GM18873 (cell line): ENCODE measurements around the gene ZNF419.
"Not testable (repeated sequence)": the region's sequence is repeated elsewhere in the genome, so short reads cannot be mapped to it uniquely, and the experiment has no call there.

ENCODE experiments used
- ATAC-seq: cut with Tn5 transposase; IDR thresholded peaks from one replicate; pipeline ENCODE4 v1.9.1; 2021; ENCODE audit warnings: mild to moderate bottlenecking, moderate library complexity, moderate number of reproducible peaks; ENCODE audit not compliant: unreplicated experiment, low FRiP score

ZNF419 gene

GRCh38 chr19:57487477-57488298 is at the start of gene ZNF419:
TSS of gene ZNF419 (plus strand) at chr19:57487750. CDS start at chr19:57487951, 201 bp downstream.
- ATAC-seq: peak; percentile 76

GRCh38 chr19:57437931-57438330 is 49.6 kb upstream of the ZNF419 start:
- no peak for ATAC-seq

GRCh38 chr19:57438925-57439324 is 48.6 kb upstream of the ZNF419 start:
- no peak for ATAC-seq

- no peak for ATAC-seq
Measured at GRCh38 chr19:57441979-57442752, 45.4 kb upstream of the ZNF419 start.

- no peak for ATAC-seq
Measured at GRCh38 chr19:57443121-57443696, 44.3 kb upstream of the ZNF419 start.

GRCh38 chr19:57452307-57452706 is 35.2 kb upstream of the ZNF419 start:
- ATAC-seq: no peak

- ATAC-seq: no peak
Measured at GRCh38 chr19:57465680-57466381, 21.7 kb upstream of the ZNF419 start.

GRCh38 chr19:57466489-57466888 is 21.1 kb upstream of the ZNF419 start:
- ATAC-seq: no peak

- ATAC-seq: no peak
Measured at GRCh38 chr19:57473646-57474045, 13.9 kb upstream of the ZNF419 start.

- peak; percentile 74 for ATAC-seq
Measured at GRCh38 chr19:57477191-57478008, 10.2 kb upstream of the ZNF419 start, which contains the start of gene ZNF772. TSS of gene ZNF772 (minus strand) at chr19:57477566. CDS start at chr19:57477309, 257 bp downstream.

- ATAC-seq: not testable (repeated sequence)
Measured at GRCh38 chr19:57488299-57488644, 722 bp downstream of the ZNF419 start.

- not testable (repeated sequence) for ATAC-seq
Measured at GRCh38 chr19:57499332-57499679, 11.8 kb downstream of the ZNF419 start.

GRCh38 chr19:57499680-57500395 is 12.3 kb downstream of the ZNF419 start, which contains the start of gene ZNF773:
TSS of gene ZNF773 (plus strand) at chr19:57499938. CDS start at chr19:57500081, 143 bp downstream.
- ATAC-seq: peak; percentile 90

GRCh38 chr19:57500400-57500799 is 12.8 kb downstream of the ZNF419 start:
- ATAC-seq: not testable (repeated sequence)

GRCh38 chr19:57506163-57506562 is 18.6 kb downstream of the ZNF419 start:
- ATAC-seq: no peak

GRCh38 chr19:57511484-57511883 is 23.9 kb downstream of the ZNF419 start:
- ATAC-seq: no peak

GRCh38 chr19:57512845-57513244 is 25.3 kb downstream of the ZNF419 start:
- no peak for ATAC-seq

GRCh38 chr19:57515255-57515654 is 27.7 kb downstream of the ZNF419 start:
- no peak for ATAC-seq

GRCh38 chr19:57518021-57518420 is 30.5 kb downstream of the ZNF419 start:
- ATAC-seq: not testable (repeated sequence)
